ENCODE measurements around the gene CTBP2.

Gene CTBP2

GRCh38 chr10:125057158-125058001 lies 103.0 kb downstream of the CTBP2 start:
- H3K4me3 ChIP-seq (ENCODE audit: low read depth, low read length) = no peak overlapping the region
- DNase-seq (ENCODE audit: low read depth) = peak; percentile 79

- no peak overlapping the region for H3K4me3 ChIP-seq (ENCODE audit: low read depth, low read length)
- DNase-seq (ENCODE audit: low read depth) = no peak
Measured at GRCh38 chr10:125056161-125057132, 103.9 kb downstream of the CTBP2 start.

GRCh38 chr10:125055446-125055845 lies 104.9 kb downstream of the CTBP2 start:
- H3K4me3 ChIP-seq (ENCODE audit: low read depth, low read length) = no peak overlapping the region
- DNase-seq (ENCODE audit: low read depth) = no peak

- no peak overlapping the region for H3K4me3 ChIP-seq (ENCODE audit: low read depth, low read length)
- DNase-seq (ENCODE audit: low read depth) = no peak
Measured at GRCh38 chr10:125054669-125055268, 105.6 kb downstream of the CTBP2 start.

GRCh38 chr10:125054216-125054615 lies 106.1 kb downstream of the CTBP2 start:
- DNase-seq (ENCODE audit: low read depth) = no peak
- no peak overlapping the region for H3K4me3 ChIP-seq (ENCODE audit: low read depth, low read length)

GRCh38 chr10:125052146-125052545 lies 108.2 kb downstream of the CTBP2 start:
- no peak for DNase-seq (ENCODE audit: low read depth)
- H3K4me3 ChIP-seq (ENCODE audit: low read depth, low read length) = no peak overlapping the region

GRCh38 chr10:125050383-125050782 lies 110.0 kb downstream of the CTBP2 start:
- H3K4me3 ChIP-seq (ENCODE audit: low read depth, low read length) = no peak overlapping the region
- no peak for DNase-seq (ENCODE audit: low read depth)

- no peak for DNase-seq (ENCODE audit: low read depth)
- H3K4me3 ChIP-seq (ENCODE audit: low read depth, low read length) = no peak overlapping the region
Measured at GRCh38 chr10:125049216-125049881, 111.0 kb downstream of the CTBP2 start.

GRCh38 chr10:125048094-125048864 lies 112.1 kb downstream of the CTBP2 start:
- DNase-seq (ENCODE audit: low read depth) = no peak
- H3K4me3 ChIP-seq (ENCODE audit: low read depth, low read length) = no peak overlapping the region

- no peak overlapping the region for H3K4me3 ChIP-seq (ENCODE audit: low read depth, low read length)
- DNase-seq (ENCODE audit: low read depth) = no peak
Measured at GRCh38 chr10:125043841-125044658, 116.3 kb downstream of the CTBP2 start.

GRCh38 chr10:125041856-125042506 lies 118.4 kb downstream of the CTBP2 start:
- no peak for DNase-seq (ENCODE audit: low read depth)
- no peak overlapping the region for H3K4me3 ChIP-seq (ENCODE audit: low read depth, low read length)

- H3K4me3 ChIP-seq (ENCODE audit: low read depth, low read length) = no peak overlapping the region
- no peak for DNase-seq (ENCODE audit: low read depth)
Measured at GRCh38 chr10:125039354-125039769, 121.0 kb downstream of the CTBP2 start.

GRCh38 chr10:125038637-125039036 lies 121.7 kb downstream of the CTBP2 start:
- DNase-seq (ENCODE audit: low read depth) = no peak
- H3K4me3 ChIP-seq (ENCODE audit: low read depth, low read length) = no peak overlapping the region

- no peak for DNase-seq (ENCODE audit: low read depth)
- no peak overlapping the region for H3K4me3 ChIP-seq (ENCODE audit: low read depth, low read length)
Measured at GRCh38 chr10:125037145-125037877, 123.1 kb downstream of the CTBP2 start.

- DNase-seq (ENCODE audit: low read depth) = no peak
- H3K4me3 ChIP-seq (ENCODE audit: low read depth, low read length) = peak overlapping the region; percentile 13
Measured at GRCh38 chr10:125035588-125036295, 124.6 kb downstream of the CTBP2 start.

- DNase-seq (ENCODE audit: low read depth) = peak; percentile 94
- peak overlapping the region; percentile 13 for H3K4me3 ChIP-seq (ENCODE audit: low read depth, low read length)
Measured at GRCh38 chr10:125035136-125035535, 125.2 kb downstream of the CTBP2 start.

Data from skeletal muscle cell (primary cell).